ENCODE data around the gene RASAL2.
"Not testable (repeated sequence)": the region's sequence is repeated elsewhere in the genome, so short reads cannot be mapped to it uniquely, and the experiment has no call there.

RASAL2 gene

GRCh38 chr1:178491721-178492120 is 397.8 kb downstream of the RASAL2 start:
- DNase-seq (ENCODE audit: low read depth in 3 of 3), result no peak

GRCh38 chr1:178492341-178492740 is 398.4 kb downstream of the RASAL2 start:
- no peak for DNase-seq (ENCODE audit: low read depth in 3 of 3)

- DNase-seq (ENCODE audit: low read depth in 3 of 3), result no peak
Measured at GRCh38 chr1:178493301-178493741, 399.4 kb downstream of the RASAL2 start.

GRCh38 chr1:178494569-178494971 is 400.7 kb downstream of the RASAL2 start:
- no peak for DNase-seq (ENCODE audit: low read depth in 3 of 3)

- no peak for DNase-seq (ENCODE audit: low read depth in 3 of 3)
Measured at GRCh38 chr1:178495158-178495557, 401.3 kb downstream of the RASAL2 start.

- no peak for DNase-seq (ENCODE audit: low read depth in 3 of 3)
Measured at GRCh38 chr1:178495741-178496409, 402.0 kb downstream of the RASAL2 start.

GRCh38 chr1:178496410-178497135 is 402.7 kb downstream of the RASAL2 start, which contains the start of gene CLEC20A:
TSS of gene CLEC20A (minus strand) at chr1:178496964. CDS start at chr1:178496939, 25 bp downstream.
- DNase-seq (ENCODE audit: low read depth in 3 of 3), result no peak

GRCh38 chr1:178497903-178498478 is 404.1 kb downstream of the RASAL2 start:
- no peak for DNase-seq (ENCODE audit: low read depth in 3 of 3)

GRCh38 chr1:178498896-178499675 is 405.2 kb downstream of the RASAL2 start:
- DNase-seq (ENCODE audit: low read depth in 3 of 3), result no peak

GRCh38 chr1:178500091-178500770 is 406.3 kb downstream of the RASAL2 start:
- DNase-seq (ENCODE audit: low read depth in 3 of 3), result no peak

- DNase-seq (ENCODE audit: low read depth in 3 of 3), result no peak
Measured at GRCh38 chr1:178500936-178501554, 407.1 kb downstream of the RASAL2 start.

- peak in 1 of 3 experiments; percentile 10 for DNase-seq (ENCODE audit: low read depth in 3 of 3)
Measured at GRCh38 chr1:178501705-178502329, 407.9 kb downstream of the RASAL2 start.

GRCh38 chr1:178502330-178502714 is 408.4 kb downstream of the RASAL2 start:
- no peak for DNase-seq (ENCODE audit: low read depth in 3 of 3)

- no peak for DNase-seq (ENCODE audit: low read depth in 3 of 3)
Measured at GRCh38 chr1:178502856-178503255, 409.0 kb downstream of the RASAL2 start.

- DNase-seq (ENCODE audit: low read depth in 3 of 3), result not testable (repeated sequence)
Measured at GRCh38 chr1:178503316-178503715, 409.4 kb downstream of the RASAL2 start.

- DNase-seq (ENCODE audit: low read depth in 3 of 3), result no peak
Measured at GRCh38 chr1:178503849-178504248, 409.9 kb downstream of the RASAL2 start.

- DNase-seq (ENCODE audit: low read depth in 3 of 3), result no peak
Measured at GRCh38 chr1:178504286-178504685, 410.4 kb downstream of the RASAL2 start.

- no peak for DNase-seq (ENCODE audit: low read depth in 3 of 3)
Measured at GRCh38 chr1:178506177-178506576, 412.3 kb downstream of the RASAL2 start.

- DNase-seq (ENCODE audit: low read depth in 3 of 3), result no peak
Measured at GRCh38 chr1:178506669-178507068, 412.8 kb downstream of the RASAL2 start.

- no peak for DNase-seq (ENCODE audit: low read depth in 3 of 3)
Measured at GRCh38 chr1:178509414-178510007, 415.6 kb downstream of the RASAL2 start.
